Activated CD8-positive, alpha-beta memory T cell treated with anti-CD3 and anti-CD28 coated beads for 36 hours (primary cell): ENCODE measurements around the gene RPL10A. TPM values are rescaled to one million over a fixed set of nuclear protein-coding genes. Genes with fewer than 3 reads are reported as not detected.

ENCODE experiments used
- CTCF ChIA-PET: fragments of 350-600 bp; sonication (Branson Sonifier 250); formaldehyde crosslinking; loops from one replicate; lab custom pipeline; 2021; ENCODE audit warnings: antibody characterized with exemption; lab: Charles Lee
- POLR2A ChIA-PET: fragments of 350-600 bp; sonication (Branson Sonifier 250); formaldehyde crosslinking; loops from one replicate; lab custom pipeline; 2021; ENCODE audit warnings: antibody characterized with exemption; lab: Charles Lee
- total RNA-seq, 2 experiments: library from RNA; stranded (reverse); gene quantifications; one replicate each; pipeline ENCODE4 v1.2.3, GENCODE V29; 2021

The RPL10A gene
- total RNA-seq, 2 experiments from 2014 or later, result 1,836 to 1,849 TPM

- CTCF ChIA-PET, result interaction anchor here (1.1 to 1.4 kb wide), 2 partner anchors 14 to 26 kb away, joined by 3 read pairs; no protein-coding TSS in a partner anchor
- POLR2A ChIA-PET, result no interaction called here
Observed at GRCh38 chr6:35496036-35496840, 28.0 kb downstream of the RPL10A start.

GRCh38 chr6:35496841-35497570 lies 28.8 kb downstream of the RPL10A start, which contains the start of gene TEAD3:
TSS of gene TEAD3 (minus strand) at chr6:35497079.
- POLR2A ChIA-PET, result interaction anchor here (0.6 to 1.1 kb wide), 4 partner anchors 22 to 109 kb away, joined by 3 to 4 read pairs (median 3); no protein-coding TSS in a partner anchor
- CTCF ChIA-PET, result interaction anchor here (0.8 to 1.4 kb wide), 3 partner anchors 13 to 25 kb away, joined by 3 to 4 read pairs (median 3); no protein-coding TSS in a partner anchor

- CTCF ChIA-PET, result interaction anchor here (0.7 to 1.4 kb wide), 3 partner anchors 12 to 20 kb away, joined by 3 to 4 read pairs (median 3); no protein-coding TSS in a partner anchor
- POLR2A ChIA-PET, result interaction anchor here (0.6 to 1.1 kb wide), 5 partner anchors 23 to 110 kb away, joined by 3 to 4 read pairs (median 3); no protein-coding TSS in a partner anchor
Observed at GRCh38 chr6:35497571-35498421, 29.6 kb downstream of the RPL10A start.

- POLR2A ChIA-PET, result interaction anchor here (0.9 kb wide), 1 partner anchor 25 kb away, joined by 3 read pairs; no protein-coding TSS in a partner anchor
- CTCF ChIA-PET, result no interaction called here
Observed at GRCh38 chr6:35498422-35499067, 30.3 kb downstream of the RPL10A start.

GRCh38 chr6:35499372-35499771 lies 31.2 kb downstream of the RPL10A start:
- POLR2A ChIA-PET, result no interaction called here
- CTCF ChIA-PET, result no interaction called here

- POLR2A ChIA-PET, result no interaction called here
- CTCF ChIA-PET, result no interaction called here
Observed at GRCh38 chr6:35500782-35501181, 32.6 kb downstream of the RPL10A start.

- CTCF ChIA-PET, result no interaction called here
Observed at GRCh38 chr6:35501784-35502183, 33.6 kb downstream of the RPL10A start.

GRCh38 chr6:35503534-35503933 lies 35.3 kb downstream of the RPL10A start:
- CTCF ChIA-PET, result interaction anchor here (1.2 kb wide), 1 partner anchor 233 kb away, joined by 3 read pairs; the partner anchor contains the start of gene ARMC12
- POLR2A ChIA-PET, result no interaction called here

More at GRCh38 chr6:35501784-35502183, 33.6 kb downstream of the RPL10A start:
- POLR2A ChIA-PET, result no interaction called here

- CTCF ChIA-PET, result no interaction called here
- POLR2A ChIA-PET, result interaction anchor here (0.7 kb wide), 1 partner anchor 17 kb away, joined by 4 read pairs; no protein-coding TSS in a partner anchor
Observed at GRCh38 chr6:35505999-35506412, 37.8 kb downstream of the RPL10A start.

GRCh38 chr6:35506536-35506935 lies 38.3 kb downstream of the RPL10A start:
- ChIA-PET POLR2A (interaction anchor here (0.6 kb wide), 1 partner anchor 45 kb away, joined by 3 read pairs; no protein-coding TSS in a partner anchor), CTCF (no interaction called here)

GRCh38 chr6:35507221-35507620 lies 39.0 kb downstream of the RPL10A start:
- CTCF ChIA-PET, result interaction anchor here (0.6 kb wide), 1 partner anchor 616 kb away, joined by 4 read pairs; no protein-coding TSS in a partner anchor
- POLR2A ChIA-PET, result interaction anchor here (0.6 kb wide), 1 partner anchor 46 kb away, joined by 3 read pairs; no protein-coding TSS in a partner anchor

GRCh38 chr6:35508027-35508426 lies 39.8 kb downstream of the RPL10A start:
- ChIA-PET CTCF (no interaction called here), POLR2A (no interaction called here)

- ChIA-PET POLR2A (no interaction called here), CTCF (no interaction called here)
Observed at GRCh38 chr6:35508542-35508941, 40.3 kb downstream of the RPL10A start.

- ChIA-PET CTCF (interaction anchor here (1.5 to 1.8 kb wide), 2 partner anchors 14 to 225 kb away, joined by 3 to 5 read pairs; partner anchors contain the start of genes ARMC12 and TEAD3), POLR2A (no interaction called here)
Observed at GRCh38 chr6:35510916-35511561, 42.8 kb downstream of the RPL10A start.

- POLR2A ChIA-PET, result no interaction called here
Observed at GRCh38 chr6:35511562-35511941, 43.4 kb downstream of the RPL10A start.

GRCh38 chr6:35512006-35512405 lies 43.8 kb downstream of the RPL10A start:
- POLR2A ChIA-PET, result no interaction called here

More at GRCh38 chr6:35511562-35511941, 43.4 kb downstream of the RPL10A start:
- CTCF ChIA-PET, result no interaction called here

GRCh38 chr6:35512740-35513139 lies 44.5 kb downstream of the RPL10A start, which contains the start of gene TULP1:
TSS of gene TULP1 (minus strand) at chr6:35512896. CDS start at chr6:35512858, 38 bp downstream.
- CTCF ChIA-PET, result no interaction called here
- POLR2A ChIA-PET, result no interaction called here

More at GRCh38 chr6:35512006-35512405, 43.8 kb downstream of the RPL10A start:
- CTCF ChIA-PET, result no interaction called here
